HCT116 (cell line): ENCODE data around the gene ELN.

Experiments
- ATF3 ChIP-seq: IDR thresholded peaks from 2 replicates; pipeline ENCODE4 v1.6.1; 2012
- CEBPB ChIP-seq: IDR thresholded peaks from 2 replicates; pipeline ENCODE4 v1.6.1; 2012; ENCODE audit warnings: low read depth
- CTCF ChIP-seq, 3 experiments: fragments of 200-600 bp in 1 of 3; sonication (generic) in 1 of 3; IDR thresholded peaks in 2 of 3; conservative IDR thresholded peaks in 1 of 3; 2 replicates each; pipeline ENCODE4 v1.5.1; 2012 to 2017; ENCODE audit warnings: low read depth in 2 of 3, low read length in 2 of 3, antibody characterized with exemption in 1 of 3, borderline replicate concordance in 1 of 3, control low read depth in 1 of 3, mild to moderate bottlenecking in 1 of 3, mixed read lengths in 1 of 3, mixed run types in 1 of 3, moderate library complexity in 1 of 3; ENCODE audit not compliant: insufficient read depth in 1 of 3
- EGR1 ChIP-seq: IDR thresholded peaks from 2 replicates; pipeline ENCODE4 v1.6.1; 2012; ENCODE audit warnings: low read depth
- EZH2 ChIP-seq: fragments of 200-600 bp; sonication (generic); IDR thresholded peaks from 2 replicates; pipeline ENCODE4 v1.6.1; 2017; ENCODE audit warnings: antibody characterized with exemption, mixed run types
- JUND ChIP-seq: IDR thresholded peaks from 2 replicates; pipeline ENCODE4 v1.6.1; 2012
- MAX ChIP-seq: IDR thresholded peaks from 2 replicates; pipeline ENCODE4 v1.6.1; 2012
- POLR2A ChIP-seq: IDR thresholded peaks from 2 replicates; pipeline ENCODE4 v1.7.0; 2011; ENCODE audit warnings: borderline replicate concordance; ENCODE audit not compliant: insufficient read depth, insufficient read length; ENCODE audit errors: extremely low read depth
- POLR2AphosphoS5 ChIP-seq: IDR thresholded peaks from 2 replicates; pipeline ENCODE4 v1.6.1; 2011; ENCODE audit warnings: mild to moderate bottlenecking, low read depth, low read length, moderate library complexity
- RAD21 ChIP-seq: IDR thresholded peaks from 2 replicates; pipeline ENCODE4 v1.6.1; 2012; ENCODE audit warnings: low read depth, mild to moderate bottlenecking
- REST ChIP-seq: IDR thresholded peaks from 2 replicates; pipeline ENCODE4 v1.6.1; 2012; ENCODE audit warnings: low read depth
- TCF7L2 ChIP-seq: IDR thresholded peaks from 2 replicates; pipeline ENCODE4 v1.7.0; 2011; ENCODE audit warnings: borderline replicate concordance, inconsistent platforms; ENCODE audit not compliant: insufficient read depth, insufficient read length; ENCODE audit errors: extremely low read depth
- YY1 ChIP-seq: IDR thresholded peaks from 2 replicates; pipeline ENCODE4 v1.6.1; 2011; ENCODE audit warnings: low read length, low read depth, moderate library complexity, mild to moderate bottlenecking; ENCODE audit not compliant: insufficient replicate concordance; ENCODE audit errors: extremely low read depth
- ZNF274 ChIP-seq: fragments of 200-500 bp; sonication (Bioruptor generic); IDR thresholded peaks from 2 replicates; pipeline ENCODE4 v1.6.1; 2014; ENCODE audit warnings: mild to moderate bottlenecking, low read depth, low read length, inconsistent platforms

GRCh38 chr7:74066626-74067025 is 38.7 kb downstream of the ELN start:
- no peak for TF ChIP-seq ATF3
- TF ChIP-seq EZH2, result no peak
- TF ChIP-seq CTCF (IDR thresholded peaks at IDR 0.05 in 2 of 3, conservative IDR thresholded peaks at IDR 0.05 in 1 of 3; ENCODE audit: borderline replicate concordance in 1 of 3, insufficient read depth in 1 of 3, low read depth in 2 of 3, low read length in 2 of 3), result no peak
- TF ChIP-seq YY1, result no peak
- no peak for TF ChIP-seq POLR2A
- no peak for TF ChIP-seq EGR1
- TF ChIP-seq REST, result no peak
- TF ChIP-seq JUND, result no peak
- TF ChIP-seq ZNF274, result no peak
- no peak for TF ChIP-seq POLR2AphosphoS5
- TF ChIP-seq TCF7L2, result no peak
- no peak for TF ChIP-seq RAD21
- no peak for TF ChIP-seq MAX
- TF ChIP-seq CEBPB, result no peak
